Lung (tissue), 12 donors: ENCODE data around the gene KIFC3. TPM values are rescaled to one million over a fixed set of nuclear protein-coding genes. Genes with fewer than 3 reads are reported as not detected.

Experiments used
- ATAC-seq: fragments of 200-7000 bp; cut with Tn5 transposase; one replicate; pipeline ENCODE4 v1.9.1; 2020; ENCODE audit warnings: moderate number of reproducible peaks; ENCODE audit not compliant: insufficient read depth, low FRiP score
- DNase-seq, 3 donors: peaks; one replicate each; pipeline ENCODE4 v3.0.0-alpha.2; 2013 to 2017
- H3K27ac ChIP-seq, 2 donors: one replicate each; pipeline ENCODE4 v1.5.1; 2013; ENCODE audit warnings: mild to moderate bottlenecking in 2 of 2, moderate library complexity in 2 of 2, control low read depth in 1 of 2, inconsistent platforms in 1 of 2, low read depth in 1 of 2, low read length in 1 of 2
- H3K27me3 ChIP-seq, 3 donors: one replicate each; pipeline ENCODE4 v1.5.1; 2013; ENCODE audit warnings: low read length in 2 of 3; ENCODE audit not compliant: control insufficient read depth in 3 of 3, insufficient read depth in 3 of 3
- H3K36me3 ChIP-seq, 4 donors: one replicate each; pipeline ENCODE4 v1.5.1; 2013; ENCODE audit warnings: low read length in 4 of 4, mild to moderate bottlenecking in 1 of 4, moderate library complexity in 1 of 4; ENCODE audit not compliant: control insufficient read depth in 4 of 4, insufficient read depth in 4 of 4
- H3K4me1 ChIP-seq, 5 donors: one replicate each; pipeline ENCODE4 v1.5.1; 2013; ENCODE audit warnings: low read length in 5 of 5, mild to moderate bottlenecking in 2 of 5, moderate library complexity in 1 of 5; ENCODE audit not compliant: control insufficient read depth in 5 of 5, insufficient read depth in 5 of 5
- H3K4me3 ChIP-seq: one replicate; pipeline ENCODE4 v1.5.1; 2013; ENCODE audit warnings: mild to moderate bottlenecking, control low read depth, moderate library complexity
- H3K9ac ChIP-seq, 2 donors: one replicate each; pipeline ENCODE4 v1.5.1; 2013; ENCODE audit warnings: low read length in 2 of 2, control low read depth in 1 of 2; ENCODE audit not compliant: insufficient read depth in 1 of 2
- H3K9me3 ChIP-seq, 4 donors: one replicate each; pipeline ENCODE4 v1.5.1; 2013; ENCODE audit warnings: low read length in 3 of 4, mild to moderate bottlenecking in 1 of 4, moderate library complexity in 1 of 4; ENCODE audit not compliant: control insufficient read depth in 4 of 4, insufficient read depth in 3 of 4
- WGBS, 2 donors: extraction: QIAGEN DNeasy Blood & Tissue Kit; methylation state at CpG; one replicate each; pipeline ENCODE4 v1.1.7; 2013; 5-methylcytosine and 5-hydroxymethylcytosine counted together
- polyA plus RNA-seq, 2 donors: library from polyadenylated mRNA; stranded (reverse); fragments of 200-250 nt; gene quantifications; one replicate each; pipeline ENCODE4 v1.2.1, GENCODE V29; 2013
- total RNA-seq, 2 donors: library from RNA; depleted of rRNA in 1 of 2; stranded (reverse); fragments of >200 nt in 1 of 2; gene quantifications; one replicate each; pipeline ENCODE4 v1.2.1, GENCODE V29; 2014 to 2021
- TF ChIP-seq, protein P1 (sequence below): IDR thresholded peaks from 2 replicates; pipeline ENCODE4 v1.5.1; 2012; ENCODE audit warnings: mild to moderate bottlenecking; ENCODE audit errors: control extremely low read depth, extremely low read depth
- donor health status: control.
- donor health status: control.
- donor health status: Bipolar disorder and iron deficiency.
- donor health status: healthy.
- donor health status: DM: yes; HTN: yes; CAD: no.

The KIFC3 gene
- total and polyA plus RNA-seq, 4 donors: 65.9 to 137 (median 89.5) TPM

DNA sequence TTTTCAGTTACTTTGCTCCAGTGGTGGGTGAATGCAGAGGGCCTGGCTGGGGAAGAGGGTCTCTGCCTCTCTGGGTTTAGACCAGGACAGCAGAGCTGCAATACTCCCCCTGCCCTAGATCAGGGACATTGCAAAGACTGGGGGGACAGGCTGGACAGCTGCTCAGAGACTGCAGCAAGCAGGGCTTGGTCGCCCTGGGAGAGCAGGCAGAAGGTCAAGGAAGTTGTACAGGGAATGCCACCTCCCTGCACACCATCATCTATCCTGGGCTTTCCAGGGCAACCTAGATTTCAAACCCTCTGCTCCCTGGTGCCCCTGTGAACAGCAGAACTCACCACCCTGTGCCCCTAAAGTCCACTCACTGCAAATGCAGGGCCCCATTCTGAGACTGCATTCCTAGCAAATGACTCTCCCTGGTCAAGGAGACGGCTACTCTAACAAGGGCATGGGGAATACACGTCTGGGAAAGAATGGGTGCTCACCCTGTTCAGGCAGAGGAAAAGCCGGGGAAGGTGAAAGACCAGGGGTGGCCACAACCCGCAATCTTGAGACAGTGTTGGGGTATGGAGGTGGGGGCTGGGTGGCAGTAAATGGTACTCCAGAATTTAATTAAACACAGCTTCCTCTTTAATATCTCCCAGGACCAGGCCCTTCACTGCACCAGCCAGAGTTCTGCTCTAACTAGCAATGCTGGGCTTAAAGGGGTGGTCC, 1.0 kb downstream of the KIFC3 start:
- TF ChIP-seq, protein P1, sequence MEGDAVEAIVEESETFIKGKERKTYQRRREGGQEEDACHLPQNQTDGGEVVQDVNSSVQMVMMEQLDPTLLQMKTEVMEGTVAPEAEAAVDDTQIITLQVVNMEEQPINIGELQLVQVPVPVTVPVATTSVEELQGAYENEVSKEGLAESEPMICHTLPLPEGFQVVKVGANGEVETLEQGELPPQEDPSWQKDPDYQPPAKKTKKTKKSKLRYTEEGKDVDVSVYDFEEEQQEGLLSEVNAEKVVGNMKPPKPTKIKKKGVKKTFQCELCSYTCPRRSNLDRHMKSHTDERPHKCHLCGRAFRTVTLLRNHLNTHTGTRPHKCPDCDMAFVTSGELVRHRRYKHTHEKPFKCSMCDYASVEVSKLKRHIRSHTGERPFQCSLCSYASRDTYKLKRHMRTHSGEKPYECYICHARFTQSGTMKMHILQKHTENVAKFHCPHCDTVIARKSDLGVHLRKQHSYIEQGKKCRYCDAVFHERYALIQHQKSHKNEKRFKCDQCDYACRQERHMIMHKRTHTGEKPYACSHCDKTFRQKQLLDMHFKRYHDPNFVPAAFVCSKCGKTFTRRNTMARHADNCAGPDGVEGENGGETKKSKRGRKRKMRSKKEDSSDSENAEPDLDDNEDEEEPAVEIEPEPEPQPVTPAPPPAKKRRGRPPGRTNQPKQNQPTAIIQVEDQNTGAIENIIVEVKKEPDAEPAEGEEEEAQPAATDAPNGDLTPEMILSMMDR: no peak
- H3K4me3 ChIP-seq: peak overlapping the region; percentile 65
- no peaks in the 10 kb centered on the region for H3K9me3 ChIP-seq
- H3K9ac ChIP-seq: peak overlapping the region; percentile 46 to 52
- H3K27me3 ChIP-seq: no peaks in the 10 kb centered on the region
- peaks cover 8 to 59% (median 33%) of the 10 kb centered on the region in 5 donors for H3K4me1 ChIP-seq
- ATAC-seq (no peak), DNase-seq (peak; percentile 43 to 48 (median 44))
- peak overlapping the region; percentile 95 for H3K27ac ChIP-seq
- peaks cover 0 to 12% (median 6%) of the 10 kb centered on the region in 4 donors for H3K36me3 ChIP-seq
- WGBS, 2 donors: 24 to 41% methylated on average over 5 of the region's 5 CpGs

DNA sequence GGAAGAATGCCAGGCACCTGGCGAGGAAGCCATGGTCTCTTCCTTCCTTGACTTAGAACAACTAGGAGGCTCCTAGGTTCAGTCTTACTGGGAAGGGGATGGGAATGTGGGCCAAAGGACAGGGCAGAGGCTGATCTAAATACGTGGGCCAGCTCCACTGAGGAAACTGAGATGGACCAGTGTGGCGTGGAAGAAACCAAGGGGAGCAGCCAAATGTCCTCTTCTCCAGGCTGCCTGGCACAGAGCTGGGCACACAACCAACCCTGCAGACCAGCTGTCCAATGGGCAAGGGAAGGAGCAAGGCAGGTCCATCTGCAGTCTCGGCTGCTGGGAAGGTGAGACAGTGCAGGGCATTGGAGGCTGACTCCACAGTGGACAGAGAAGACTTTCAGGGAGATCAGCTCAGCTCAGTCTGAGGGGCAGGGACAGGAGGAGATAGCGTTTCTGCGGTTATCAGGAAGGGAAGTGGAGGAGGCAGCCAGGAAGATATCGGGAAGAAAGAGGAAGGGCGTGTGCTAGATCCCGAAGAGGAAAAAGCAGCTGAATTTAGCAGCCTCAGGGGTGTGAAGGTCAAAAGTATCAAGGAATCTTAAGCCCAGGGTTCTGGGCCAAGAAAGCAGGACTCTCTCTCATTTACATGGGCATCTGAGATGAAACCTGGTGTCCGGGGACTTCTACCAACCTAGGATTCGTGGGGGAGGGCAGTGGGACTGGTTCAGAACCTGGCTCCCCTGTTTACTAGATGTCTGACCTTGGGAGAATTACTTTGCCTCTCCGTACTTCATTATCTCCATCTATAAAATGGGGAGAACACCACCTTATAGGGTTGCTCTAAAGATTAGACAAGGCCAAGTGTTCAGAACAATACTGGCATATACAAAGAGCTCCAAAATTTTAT, 1.8 kb downstream of the KIFC3 start:
- Histone ChIP-seq H3K9ac (peak overlapping the region; percentile 33 to 46), H3K27ac (peak overlapping the region; percentile 45 to 95), H3K36me3 (peaks cover 0 to 13% (median 7%) of the 10 kb centered on the region in 4 donors), H3K4me3 (no peak overlapping the region), H3K9me3 (no peaks in the 10 kb centered on the region), H3K27me3 (no peaks in the 10 kb centered on the region), H3K4me1 (peaks cover 8 to 59% (median 36%) of the 10 kb centered on the region in 5 donors)
- WGBS, 2 donors: 34 to 35% methylated on average over 12 of the region's 12 CpGs
- DNase-seq (no peak), ATAC-seq (no peak)
- TF ChIP-seq, protein P1: no peak

DNA sequence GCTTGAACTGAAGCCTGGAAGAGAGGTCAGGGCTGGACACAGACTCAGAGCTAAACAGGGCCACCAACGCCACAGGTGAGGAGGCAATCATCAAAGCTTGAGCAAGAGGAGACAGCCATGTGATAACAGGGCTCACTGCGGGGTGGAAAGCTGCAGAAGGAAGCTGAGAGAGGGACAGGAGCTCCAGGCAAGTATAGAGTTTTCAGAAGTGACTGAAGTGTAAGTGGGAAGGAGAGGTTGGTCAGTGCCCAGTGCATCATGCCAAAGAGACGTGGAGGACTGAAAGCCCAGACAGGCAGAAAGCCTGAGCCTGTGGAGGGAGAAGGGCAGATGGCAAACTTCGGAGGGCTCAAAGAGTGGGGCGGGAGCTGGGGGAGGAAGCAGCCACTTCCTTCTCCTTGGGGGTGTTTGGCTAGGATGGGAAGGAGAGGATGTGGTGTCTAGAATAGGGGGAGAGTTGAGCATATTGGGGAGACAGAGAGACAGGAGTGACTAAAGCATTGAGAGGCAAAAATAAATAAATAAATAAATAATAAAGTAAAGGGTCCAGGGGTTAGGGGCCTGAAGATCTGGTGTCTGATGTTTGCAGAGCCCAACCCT, 2.6 kb downstream of the KIFC3 start:
- no peak for DNase-seq
- Histone ChIP-seq H3K27me3 (no peaks in the 10 kb centered on the region), H3K36me3 (peaks cover 0 to 15% (median 7%) of the 10 kb centered on the region in 4 donors), H3K4me1 (peaks cover 8 to 59% (median 36%) of the 10 kb centered on the region in 5 donors), H3K9ac (no peak overlapping the region), H3K27ac (peak overlapping the region in 1 of 2 donors; percentile 95), H3K9me3 (no peaks in the 10 kb centered on the region), H3K4me3 (no peak overlapping the region)
- WGBS, 2 donors: 19 to 20% methylated on average over 5 of the region's 5 CpGs
- no peak for ATAC-seq
- TF ChIP-seq, protein P1: no peak
